D341Med (cell line): ENCODE results near the gene PHF20.
A peak's percentile ranks its signal among the peaks of the same experiment; 100 is the strongest.
"Not testable (repeated sequence)": the region's sequence is repeated elsewhere in the genome, so short reads cannot be mapped to it uniquely, and the experiment has no call there.

ENCODE experiments used
- DNase-seq: peaks from one replicate; pipeline ENCODE4 v3.0.0; 2012; ENCODE audit warnings: low spot score

The PHF20 gene

GRCh38 chr20:35929301-35929700, 157.5 kb downstream of the PHF20 start:
- no peak for DNase-seq

GRCh38 chr20:35934050-35934449, 162.2 kb downstream of the PHF20 start:
- DNase-seq: no peak

- no peak for DNase-seq
These were observed 167.4 kb downstream of the PHF20 start for GRCh38 chr20:35939264-35939663.

GRCh38 chr20:35941620-35942019, 169.8 kb downstream of the PHF20 start:
- no peak for DNase-seq

- DNase-seq: peak; percentile 85
These were observed 170.4 kb downstream of the PHF20 start for GRCh38 chr20:35942243-35942642.

- DNase-seq: peak; percentile 74
These were observed 175.7 kb downstream of the PHF20 start for GRCh38 chr20:35947489-35947888.

- DNase-seq: no peak
These were observed 176.1 kb downstream of the PHF20 start for GRCh38 chr20:35947907-35948306.

GRCh38 chr20:35950093-35950492, 178.3 kb downstream of the PHF20 start:
- no peak for DNase-seq

- DNase-seq: not testable (repeated sequence)
These were observed 180.3 kb downstream of the PHF20 start for GRCh38 chr20:35952080-35952479.

- DNase-seq: no peak
These were observed 180.9 kb downstream of the PHF20 start for GRCh38 chr20:35952480-35953386.

GRCh38 chr20:35953387-35954199, 181.8 kb downstream of the PHF20 start:
- peak; percentile 70 for DNase-seq

GRCh38 chr20:35954200-35954906, 182.5 kb downstream of the PHF20 start, which contains the start of gene SCAND1:
TSS of gene SCAND1 (minus strand) at chr20:35954502. CDS start at chr20:35954284, 218 bp downstream.
- DNase-seq: peak; percentile 97

GRCh38 chr20:35954907-35955251, 183.1 kb downstream of the PHF20 start:
- peak; percentile 48 for DNase-seq

GRCh38 chr20:35956616-35957015, 184.8 kb downstream of the PHF20 start:
- DNase-seq: no peak

- DNase-seq: not testable (repeated sequence)
These were observed 187.5 kb downstream of the PHF20 start for GRCh38 chr20:35959291-35959690.

- no peak for DNase-seq
These were observed 192.1 kb downstream of the PHF20 start for GRCh38 chr20:35963878-35964277.

- DNase-seq: no peak
These were observed 196.3 kb downstream of the PHF20 start, which contains the start of gene CNBD2 for GRCh38 chr20:35967979-35968640. TSS of gene CNBD2 (plus strand) at chr20:35968590. CDS start at chr20:35968763, 173 bp downstream.

- DNase-seq: no peak
These were observed 197.1 kb downstream of the PHF20 start for GRCh38 chr20:35968930-35969329.

- no peak for DNase-seq
These were observed 200.2 kb downstream of the PHF20 start for GRCh38 chr20:35971981-35972380.

GRCh38 chr20:35972462-35972861, 200.6 kb downstream of the PHF20 start:
- peak; percentile 76 for DNase-seq

- DNase-seq: no peak
These were observed 202.4 kb downstream of the PHF20 start for GRCh38 chr20:35974256-35974655.
